Activated T-cell treated with anti-CD3 and anti-CD28 coated beads for 1 hour (primary cell): ENCODE measurements around the gene FNDC8.
"Not testable (repeated sequence)": the region's sequence is repeated elsewhere in the genome, so short reads cannot be mapped to it uniquely, and the experiment has no call there.

Experiments
- DNase-seq: peaks from one replicate; pipeline ENCODE4 v3.0.0-alpha.2; 2020; ENCODE audit warnings: low read depth

The FNDC8 gene

DNA sequence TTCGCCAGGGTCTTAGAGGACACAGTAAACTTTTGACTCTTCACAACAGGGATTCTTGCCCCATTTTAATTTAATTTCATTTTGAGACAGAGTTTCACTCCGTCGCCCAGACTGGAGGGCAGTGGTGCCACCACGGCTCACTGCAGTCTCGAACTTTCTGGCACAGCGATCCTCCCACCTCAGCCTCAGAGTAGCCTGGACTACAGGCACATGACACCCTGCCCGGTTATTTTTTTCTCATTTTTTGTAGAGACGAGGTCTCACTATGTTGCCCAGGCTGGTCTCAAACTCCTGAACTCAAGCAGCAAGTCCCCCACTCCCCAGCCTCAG, 21.0 kb downstream of the FNDC8 start:
- no peak for DNase-seq

DNA sequence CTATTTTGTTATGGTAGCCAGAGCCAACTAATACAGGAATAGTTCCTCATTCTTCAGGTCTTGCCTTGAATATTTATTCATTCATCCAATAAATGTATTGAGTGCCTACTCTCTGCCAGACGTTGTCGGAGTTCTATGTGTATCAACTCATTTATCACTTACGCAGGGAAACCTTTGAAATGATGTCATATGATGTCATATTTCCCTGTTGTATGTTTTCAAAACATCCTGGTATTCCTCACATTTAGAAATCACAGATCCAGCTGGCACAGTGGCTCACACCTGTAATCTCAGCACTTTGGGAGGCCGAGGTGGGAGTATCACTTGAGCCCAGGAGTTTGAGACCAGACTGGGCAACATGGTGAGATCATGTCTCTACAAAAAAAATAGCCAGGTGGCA, 23.4 kb downstream of the FNDC8 start:
- no peak for DNase-seq

- DNase-seq = no peak
Observed at GRCh38 chr17:35146214-35146833, 24.9 kb downstream of the FNDC8 start.

GRCh38 chr17:35147375-35147905, 26.0 kb downstream of the FNDC8 start, which contains the start of gene UNC45B:
Gene UNC45B (plus strand): TSS chr17:35147817. CDS start chr17:35148264, 447 bp downstream.
- DNase-seq = no peak

DNA sequence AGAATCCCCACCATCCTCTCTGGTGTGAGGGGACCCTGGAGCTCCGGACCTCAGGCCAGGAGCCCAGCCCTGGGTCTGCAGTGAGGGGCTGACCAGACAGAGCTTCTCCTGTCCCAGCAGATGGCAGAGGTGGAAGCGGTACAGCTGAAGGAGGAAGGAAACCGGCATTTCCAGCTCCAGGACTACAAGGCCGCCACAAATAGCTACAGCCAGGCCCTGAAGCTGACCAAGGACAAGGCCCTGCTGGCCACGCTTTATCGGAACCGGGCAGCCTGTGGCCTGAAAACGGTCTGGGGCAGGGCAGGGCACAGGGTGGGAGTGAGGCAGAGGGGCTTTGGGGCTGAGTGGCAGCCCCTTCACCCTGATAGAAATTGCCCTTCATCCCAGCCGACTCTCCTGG, 26.7 kb downstream of the FNDC8 start:
- no peak for DNase-seq

- DNase-seq = no peak
Observed at GRCh38 chr17:35149941-35150340, 28.5 kb downstream of the FNDC8 start.

DNA sequence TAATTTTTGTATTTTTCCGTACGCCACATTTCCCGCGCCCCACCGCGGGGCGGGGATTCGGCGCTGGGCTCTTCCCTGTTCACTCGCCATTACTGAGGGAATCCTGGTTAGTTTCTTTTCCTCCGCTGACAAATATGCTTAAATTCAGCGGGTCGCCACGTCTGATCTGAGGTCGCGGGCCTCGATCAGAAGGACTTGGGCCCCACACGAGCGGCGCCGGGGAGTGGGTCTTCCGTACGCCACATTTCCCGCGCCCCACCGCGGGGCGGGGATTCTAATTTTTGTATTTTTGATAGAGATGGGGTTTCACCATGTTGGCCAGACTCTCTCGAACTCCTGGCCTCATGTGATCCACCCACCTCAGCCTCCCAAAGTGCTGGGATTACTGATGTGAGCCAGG, 29.7 kb downstream of the FNDC8 start:
- not testable (repeated sequence) for DNase-seq

DNA sequence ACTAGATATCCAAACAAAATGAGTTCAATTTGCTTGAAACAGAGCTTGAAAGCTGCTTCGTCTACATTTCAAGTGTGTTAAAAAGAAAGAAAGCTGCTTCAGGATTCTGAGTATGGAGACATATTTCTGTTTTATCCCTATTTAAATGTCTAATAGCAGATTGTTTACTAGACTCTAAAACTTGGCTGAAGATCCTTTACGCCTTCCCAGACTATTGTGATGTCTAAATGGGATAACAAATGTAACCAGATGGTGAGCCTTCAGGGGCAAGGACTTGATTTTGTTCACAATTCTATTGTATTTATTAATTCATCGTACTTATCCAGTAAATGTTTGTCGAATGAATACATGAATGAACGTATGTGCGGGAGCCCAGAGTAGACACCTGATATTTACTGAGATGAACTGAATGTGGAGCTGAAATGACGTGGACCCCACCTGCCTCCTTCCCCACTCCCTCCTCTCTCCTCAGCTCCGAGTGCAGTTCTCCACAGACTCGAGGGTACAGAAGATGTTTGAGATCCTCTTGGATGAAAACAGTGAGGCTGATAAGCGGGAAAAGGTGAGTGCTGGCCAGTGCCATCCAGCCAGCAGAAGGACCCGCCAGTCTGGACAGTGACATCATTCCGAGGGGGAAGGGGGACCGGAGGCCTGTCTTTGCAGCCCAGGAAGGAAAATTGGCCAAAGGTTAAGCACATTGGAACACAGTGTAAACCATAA, 31.2 kb downstream of the FNDC8 start:
- no peak for DNase-seq

- DNase-seq = no peak
Observed at GRCh38 chr17:35154196-35155165, 33.1 kb downstream of the FNDC8 start.

GRCh38 chr17:35155246-35155645, 33.8 kb downstream of the FNDC8 start:
- DNase-seq = no peak

DNA sequence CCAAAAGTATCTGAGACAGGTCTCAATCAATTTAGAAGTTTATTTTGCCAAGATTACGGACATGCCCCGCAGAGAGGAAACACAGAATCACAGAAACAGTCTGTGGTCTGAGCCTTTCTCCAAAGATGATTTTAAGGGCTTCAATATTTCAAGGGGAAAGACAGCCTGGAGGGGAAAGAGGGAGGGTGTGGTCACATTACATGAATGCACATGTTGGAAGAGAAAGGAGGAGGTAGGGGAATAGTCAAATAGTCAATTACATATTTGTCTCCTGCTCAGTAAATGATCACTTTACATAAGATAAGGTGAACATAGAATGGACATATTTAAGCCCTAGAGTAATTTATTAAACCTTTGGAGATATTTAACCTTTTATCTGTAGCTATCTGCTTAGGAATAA, 38.5 kb downstream of the FNDC8 start:
- DNase-seq = no peak

- DNase-seq = no peak
Observed at GRCh38 chr17:35160354-35161201, 39.2 kb downstream of the FNDC8 start.

DNA sequence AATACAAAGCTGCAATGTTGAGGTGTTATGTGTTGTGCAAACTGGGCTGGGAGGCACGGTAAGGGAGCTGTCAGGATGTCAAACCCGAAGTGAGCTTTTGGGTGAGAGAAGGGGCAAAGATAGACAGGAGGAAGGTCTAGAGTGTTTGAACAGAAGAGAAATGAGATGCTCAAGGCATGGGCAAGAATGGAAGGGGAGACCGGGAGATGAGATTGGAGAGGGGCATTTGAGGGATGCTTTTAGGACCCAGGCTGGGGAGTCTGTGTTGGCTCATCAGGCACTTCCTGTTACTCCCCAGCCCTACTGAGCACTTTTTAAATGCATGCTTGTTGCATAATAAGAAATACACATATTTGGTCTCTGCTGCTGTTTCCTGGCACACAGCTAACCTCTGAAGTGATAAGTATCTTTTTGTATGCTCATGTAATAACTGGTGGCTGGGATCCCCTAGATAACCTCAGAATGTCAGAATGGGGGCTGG, 39.9 kb downstream of the FNDC8 start:
- DNase-seq = no peak

DNA sequence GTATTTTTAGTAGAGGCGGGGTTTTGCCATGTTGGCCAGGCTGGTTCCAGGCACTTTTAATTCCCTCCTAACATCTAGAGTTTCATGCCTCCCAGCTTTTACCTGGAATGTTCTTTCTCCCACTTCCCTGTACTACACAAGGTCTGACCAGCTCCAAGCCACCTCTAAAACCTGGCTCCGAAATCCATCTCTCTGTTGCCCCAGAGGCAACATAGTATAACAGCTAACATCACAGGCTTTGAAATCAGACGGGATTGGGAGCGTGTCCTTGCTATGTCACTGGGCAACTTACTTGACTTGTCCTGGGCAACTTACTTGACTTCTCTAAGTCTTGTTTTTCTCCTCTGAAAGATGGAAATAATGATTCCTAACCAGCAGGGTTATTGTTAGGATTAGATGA, 41.3 kb downstream of the FNDC8 start:
- DNase-seq = no peak

- DNase-seq = no peak
Observed at GRCh38 chr17:35163886-35164285, 42.5 kb downstream of the FNDC8 start.

- no peak for DNase-seq
Observed at GRCh38 chr17:35164716-35165115, 43.3 kb downstream of the FNDC8 start.

GRCh38 chr17:35166526-35166925, 45.1 kb downstream of the FNDC8 start:
- no peak for DNase-seq

DNA sequence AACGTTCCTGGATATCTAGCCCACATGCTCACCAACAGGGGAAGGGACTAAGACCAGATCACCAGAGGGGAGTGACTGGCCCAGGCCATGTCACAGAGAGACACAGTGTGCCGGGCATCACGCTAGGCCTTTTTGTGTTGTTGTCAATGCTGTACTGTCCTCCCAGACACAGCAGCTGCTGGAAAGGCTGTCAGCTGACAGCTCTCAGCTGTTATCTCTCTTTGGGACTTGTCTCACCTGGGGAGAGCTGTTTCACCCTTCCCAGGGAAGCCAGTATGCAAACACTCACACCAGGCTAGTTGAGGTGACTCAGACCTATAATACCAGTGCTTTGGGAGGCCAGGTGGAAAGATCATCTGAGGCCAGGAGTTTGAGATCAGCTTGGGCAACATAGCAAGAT, 45.6 kb downstream of the FNDC8 start:
- DNase-seq = no peak

GRCh38 chr17:35167666-35168065, 46.3 kb downstream of the FNDC8 start:
- no peak for DNase-seq

- no peak for DNase-seq
Observed at GRCh38 chr17:35169835-35170363, 48.5 kb downstream of the FNDC8 start.
